NOMO-1 treated with DMSO at 0.1 percent for 48 hours (cell line): ENCODE data around the gene CCNA2.

Experiments
- DNase-seq: peaks from one replicate; lab custom pipeline; 2025; ENCODE audit not compliant: unreplicated experiment; lab: John Stamatoyannopoulos, UW

The CCNA2 gene

DNA sequence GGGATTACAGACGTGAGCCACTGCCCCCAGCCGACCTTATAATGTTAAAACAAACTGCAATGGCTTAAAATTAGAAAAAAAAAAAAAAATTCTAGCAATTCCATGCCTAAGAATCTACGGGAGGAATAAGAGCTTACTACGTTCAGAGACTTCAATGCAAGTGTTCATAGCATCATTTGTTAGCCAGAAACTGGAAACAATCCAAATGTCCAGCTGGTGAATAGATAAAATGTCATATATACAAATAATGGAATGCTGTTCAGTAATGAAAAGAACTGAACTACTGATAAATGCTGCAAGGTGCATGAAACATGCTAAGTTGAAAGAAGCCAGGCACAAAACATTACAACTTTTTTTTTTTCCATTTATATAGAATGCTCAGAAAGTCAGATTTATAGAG lies 17.3 kb downstream of the CCNA2 start:
- no peak for DNase-seq

GRCh38 chr4:121801715-121802075 lies 22.0 kb downstream of the CCNA2 start:
- no peak for DNase-seq

DNA sequence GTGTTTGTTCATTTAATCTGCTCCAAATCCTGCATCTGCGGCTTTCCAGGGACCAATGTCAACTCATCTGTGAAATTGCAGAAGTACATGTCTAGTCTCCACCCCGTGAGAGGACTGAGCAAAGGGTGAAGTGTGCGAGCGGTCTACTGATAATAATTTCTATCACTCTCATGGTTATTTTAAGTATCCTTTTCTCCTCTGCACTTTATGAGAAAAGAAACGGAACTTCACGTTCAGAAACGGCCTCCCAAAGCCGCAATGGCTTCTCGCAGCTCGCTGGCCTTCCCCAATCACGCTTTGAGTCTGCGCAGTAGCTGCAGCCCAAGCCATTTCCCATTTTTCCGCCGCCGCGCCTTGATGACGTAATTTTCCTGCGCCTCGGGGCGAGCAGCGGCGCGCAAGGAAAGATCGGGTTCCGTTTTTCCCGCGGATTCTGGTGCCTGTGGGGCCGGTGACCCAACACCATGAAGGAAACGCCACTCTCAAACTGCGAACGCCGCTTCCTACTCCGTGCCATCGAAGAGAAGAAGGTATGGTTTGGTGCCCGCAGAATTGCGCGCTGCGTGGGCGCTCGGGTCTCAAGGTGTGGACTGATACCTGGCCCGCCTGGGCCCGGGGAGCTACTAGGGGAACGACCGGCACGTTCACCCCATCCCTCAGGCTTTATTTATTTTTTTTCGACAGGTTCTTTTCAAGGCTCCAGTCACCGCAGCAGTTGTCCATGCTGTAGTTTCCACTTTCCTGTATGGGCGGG lies 22.5 kb downstream of the CCNA2 start, which contains the start of gene EXOSC9:
TSS of gene EXOSC9 (plus strand) at position 363 of the 754 bp plus-strand sequence. CDS start at position 465, 102 bp downstream.
- DNase-seq, result peak; percentile 80

GRCh38 chr4:121800638-121800960 lies 23.1 kb downstream of the CCNA2 start:
- DNase-seq, result no peak

GRCh38 chr4:121799867-121800501 lies 23.7 kb downstream of the CCNA2 start:
- DNase-seq, result no peak

DNA sequence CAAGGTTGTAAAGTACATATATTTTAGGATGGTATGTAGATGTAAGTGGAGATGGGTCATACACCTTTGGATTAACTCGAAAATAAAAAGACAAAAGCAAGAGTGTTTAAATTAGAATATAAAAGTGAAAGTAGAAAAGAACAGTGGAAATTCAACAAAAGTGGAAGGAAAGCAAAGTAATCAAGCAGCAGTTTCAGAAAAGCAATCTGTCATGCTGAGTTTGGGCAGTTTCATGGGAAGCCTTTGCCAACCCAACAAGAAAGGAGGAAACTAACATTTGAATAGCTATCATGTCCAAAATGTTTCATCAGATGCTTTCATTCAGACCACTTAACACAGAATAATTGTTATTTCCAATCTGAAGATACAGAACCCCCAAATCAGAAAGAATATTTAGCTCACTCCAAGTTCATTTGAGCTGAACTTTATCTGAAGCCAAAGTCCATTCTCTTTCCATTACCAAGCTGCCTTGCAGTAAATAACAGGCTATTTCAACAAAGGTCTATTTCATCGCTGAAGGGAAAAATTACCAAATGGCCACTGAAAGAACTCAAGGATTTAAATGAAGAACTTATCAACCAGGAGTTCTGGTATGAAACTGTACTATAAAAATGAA lies 24.4 kb downstream of the CCNA2 start:
- peak; percentile 20 for DNase-seq

DNA sequence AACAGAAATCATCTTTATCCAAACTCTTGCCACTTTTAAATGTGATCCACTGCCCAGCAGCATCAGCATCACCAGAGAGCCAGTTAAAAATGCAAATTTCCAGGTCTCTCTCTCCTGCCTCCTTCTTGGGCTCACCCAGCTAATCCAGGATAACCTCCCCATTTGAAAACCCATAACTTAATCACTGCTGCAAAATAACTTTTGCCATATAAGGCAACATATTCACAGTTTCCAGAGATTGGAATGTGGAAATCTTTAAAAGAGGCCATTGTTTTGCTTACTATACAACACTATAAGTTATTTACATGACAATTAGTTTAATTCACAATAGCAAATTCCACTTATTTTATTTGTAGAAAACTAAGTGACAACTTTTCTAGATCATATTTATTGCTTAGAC lies 27.4 kb downstream of the CCNA2 start:
- DNase-seq, result no peak

- DNase-seq, result no peak
Observed at GRCh38 chr4:121794505-121795188, 29.0 kb downstream of the CCNA2 start.

DNA sequence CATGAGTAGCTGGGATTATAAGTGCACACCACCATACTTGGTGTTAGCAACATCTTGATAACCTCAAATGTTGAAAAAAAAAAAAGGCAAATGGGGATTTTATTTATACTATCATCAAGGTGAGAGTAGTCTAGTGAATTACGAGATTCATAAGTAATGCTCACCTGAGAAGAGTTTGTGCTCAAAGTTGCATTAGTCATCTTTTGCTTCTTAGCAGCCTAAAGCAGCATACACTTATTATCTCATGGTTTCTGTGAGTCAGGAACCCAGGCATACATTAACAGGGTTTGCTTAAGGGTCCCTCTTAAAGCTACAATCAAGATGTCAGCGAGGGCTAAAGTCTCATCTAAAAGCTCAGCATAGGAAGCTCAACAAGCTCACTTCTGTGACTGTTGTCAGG lies 30.7 kb downstream of the CCNA2 start:
- no peak for DNase-seq

DNA sequence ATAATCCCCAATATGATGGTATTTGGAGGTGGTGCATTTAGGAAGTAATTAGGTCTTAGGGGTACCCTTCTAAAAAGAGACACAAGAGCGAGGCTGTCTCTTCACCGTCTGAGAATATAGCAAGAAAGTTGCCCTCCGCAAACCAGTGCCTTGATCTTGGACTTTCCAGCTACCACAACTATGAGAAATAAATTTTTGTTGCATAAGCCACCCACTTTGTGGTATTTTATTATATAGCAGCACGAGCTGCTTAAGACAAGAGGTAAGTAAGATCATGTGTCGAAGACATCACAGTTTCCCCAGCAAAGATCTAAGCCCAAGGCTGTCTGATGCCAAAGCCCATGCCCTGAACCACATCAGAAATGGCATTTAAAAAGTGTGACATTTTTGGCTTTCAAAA lies 32.2 kb downstream of the CCNA2 start:
- no peak for DNase-seq

GRCh38 chr4:121790976-121791375 lies 32.7 kb downstream of the CCNA2 start:
- no peak for DNase-seq

GRCh38 chr4:121789960-121790829 lies 33.5 kb downstream of the CCNA2 start:
- no peak for DNase-seq

DNA sequence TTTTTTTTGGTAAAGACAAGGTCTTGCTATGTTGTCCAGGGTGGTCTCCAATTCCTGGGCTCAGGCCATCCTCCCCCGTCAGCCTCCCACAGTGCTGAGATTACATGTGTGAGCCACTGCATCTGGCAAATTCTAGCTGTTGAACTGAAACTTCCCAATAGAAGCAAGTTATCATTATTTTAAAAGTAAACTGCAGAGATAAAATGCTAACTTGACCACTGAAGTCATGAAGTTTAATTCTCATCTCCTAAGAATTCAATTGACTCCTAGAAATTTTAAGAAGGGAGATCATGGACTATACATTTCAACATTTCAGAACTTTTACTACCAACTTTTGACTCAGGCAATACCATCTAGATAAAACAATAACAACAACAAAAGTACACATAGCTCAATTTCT lies 34.2 kb downstream of the CCNA2 start:
- DNase-seq, result no peak

DNA sequence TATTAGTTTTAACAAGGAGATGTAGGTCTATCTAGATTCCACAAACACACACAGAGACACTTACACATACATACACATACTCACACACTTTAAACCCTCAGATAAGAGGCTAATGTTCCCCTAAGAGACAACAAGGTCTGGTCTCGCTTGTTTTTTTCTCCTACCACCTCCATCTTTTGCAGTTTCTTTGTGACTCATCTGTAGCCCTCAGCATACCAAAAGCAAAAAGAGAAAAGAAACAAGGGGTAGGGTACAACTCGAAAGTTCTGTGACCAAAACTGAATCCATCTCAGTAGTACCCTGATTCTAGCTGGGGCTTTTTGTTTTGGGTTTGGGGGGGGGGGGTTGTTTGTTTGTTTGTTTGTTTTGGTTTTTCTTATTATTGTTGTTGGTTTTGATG lies 34.8 kb downstream of the CCNA2 start:
- no peak for DNase-seq

GRCh38 chr4:121786221-121786620 lies 37.5 kb downstream of the CCNA2 start:
- no peak for DNase-seq

GRCh38 chr4:121785479-121785878 lies 38.2 kb downstream of the CCNA2 start:
- no peak for DNase-seq

- no peak for DNase-seq
Observed at GRCh38 chr4:121784975-121785374, 38.7 kb downstream of the CCNA2 start.

GRCh38 chr4:121784401-121784800 lies 39.3 kb downstream of the CCNA2 start:
- DNase-seq, result no peak

- no peak for DNase-seq
Observed at GRCh38 chr4:121783210-121783609, 40.5 kb downstream of the CCNA2 start.

DNA sequence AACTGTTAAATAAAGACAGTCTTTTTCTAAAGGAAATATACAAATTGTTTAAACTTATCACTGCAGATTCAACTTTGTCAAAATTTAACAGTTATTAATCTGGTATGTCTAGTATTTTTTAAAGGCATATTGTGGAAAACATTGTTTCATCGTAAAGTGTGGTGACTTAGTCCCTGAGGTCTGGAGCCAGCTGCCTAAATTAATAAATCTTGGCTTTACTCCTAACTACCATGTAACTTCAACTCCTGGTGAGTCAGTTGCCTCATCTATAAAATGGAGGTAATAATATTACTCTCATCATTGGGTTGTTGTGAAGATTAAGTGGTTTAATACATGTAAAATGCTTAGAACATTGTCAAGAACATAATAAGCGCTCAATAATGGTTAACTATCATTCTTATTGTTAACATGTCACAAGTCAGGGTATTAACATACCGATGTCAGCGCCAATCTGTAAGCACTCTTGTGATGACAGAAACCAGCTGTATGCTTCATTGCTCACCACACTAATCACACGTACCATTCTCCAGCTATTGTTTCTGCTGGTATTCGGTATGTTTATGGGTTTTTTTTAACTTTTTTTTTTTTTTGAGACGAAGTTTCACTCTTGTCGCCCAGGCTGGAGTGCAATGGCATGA lies 44.6 kb downstream of the CCNA2 start:
- no peak for DNase-seq
